ENCODE data around the gene HPN.

Gene HPN

GRCh38 chr19:34998777-34999497 lies 42.6 kb upstream of the HPN start:
- TF ChIP-seq ZBTB7A (IDR thresholded peaks at IDR 0.05; ENCODE audit: low read depth) (no peak), EP300 (IDR thresholded peaks at IDR 0.05; ENCODE audit: borderline replicate concordance) (no peak), TEAD4 (IDR thresholded peaks at IDR 0.05) (no peak)

- TF ChIP-seq TAF1 (IDR thresholded peaks at IDR 0.05; ENCODE audit: low read depth) (no peak; the same call in 1 of the 2 replicates), REST (IDR thresholded peaks at IDR 0.05; ENCODE audit: low read depth) (no peak), CREB1 (IDR thresholded peaks at IDR 0.05; ENCODE audit: low read depth) (peak; percentile 67), RAD21 (IDR thresholded peaks at IDR 0.05; ENCODE audit: low read depth) (no peak)
Measured at GRCh38 chr19:34999498-35000337, 41.8 kb upstream of the HPN start, which contains the start of gene GRAMD1A. GRAMD1A (plus strand) TSS chr19:35000323; CDS start chr19:35000479, 156 bp downstream.

- no peak for TF ChIP-seq YY1 (IDR thresholded peaks at IDR 0.05; ENCODE audit: low read depth)
- no peak for TF ChIP-seq TEAD4 (IDR thresholded peaks at IDR 0.05)
- no peak for TF ChIP-seq REST (IDR thresholded peaks at IDR 0.05; ENCODE audit: low read depth)
- no peak for TF ChIP-seq EP300 (IDR thresholded peaks at IDR 0.05; ENCODE audit: borderline replicate concordance)
- TF ChIP-seq TCF12 (IDR thresholded peaks at IDR 0.05; ENCODE audit: low read depth): no peak
- no peak for TF ChIP-seq NFIC (IDR thresholded peaks at IDR 0.05)
- no peak for TF ChIP-seq TAF1 (IDR thresholded peaks at IDR 0.05; ENCODE audit: low read depth)
- no peak for TF ChIP-seq ZBTB7A (IDR thresholded peaks at IDR 0.05; ENCODE audit: low read depth)
- no peak for TF ChIP-seq USF1 (IDR thresholded peaks at IDR 0.05)
- no peak for TF ChIP-seq RAD21 (IDR thresholded peaks at IDR 0.05; ENCODE audit: low read depth)
- no peak for TF ChIP-seq FOXM1 (IDR thresholded peaks at IDR 0.05; ENCODE audit: borderline replicate concordance, low read depth)
- no peak; the same call in 1 of the 2 replicates for TF ChIP-seq EGR1 (IDR thresholded peaks at IDR 0.05)
- TF ChIP-seq CREB1 (IDR thresholded peaks at IDR 0.05; ENCODE audit: low read depth): no peak
- TF ChIP-seq CEBPB (IDR thresholded peaks at IDR 0.05): no peak
- TF ChIP-seq MAX (IDR thresholded peaks at IDR 0.05): no peak; the same call in 1 of the 2 replicates
Measured at GRCh38 chr19:35000338-35000646, 41.2 kb upstream of the HPN start.

- TF ChIP-seq TCF12 (IDR thresholded peaks at IDR 0.05; ENCODE audit: low read depth) (no peak), USF1 (IDR thresholded peaks at IDR 0.05) (no peak), TEAD4 (IDR thresholded peaks at IDR 0.05) (no peak), NFIC (IDR thresholded peaks at IDR 0.05) (no peak), CREB1 (IDR thresholded peaks at IDR 0.05; ENCODE audit: low read depth) (no peak), ZBTB7A (IDR thresholded peaks at IDR 0.05; ENCODE audit: low read depth) (peak; percentile 43; the same call in 1 of the 2 replicates), MAX (IDR thresholded peaks at IDR 0.05) (0 out of 2 replicates have a peak, but pooled peaks have one; percentile 24), TAF1 (IDR thresholded peaks at IDR 0.05; ENCODE audit: low read depth) (0 out of 2 replicates have a peak, but pooled peaks have one; percentile 21), YY1 (IDR thresholded peaks at IDR 0.05; ENCODE audit: low read depth) (no peak), RAD21 (IDR thresholded peaks at IDR 0.05; ENCODE audit: low read depth) (no peak), FOXM1 (IDR thresholded peaks at IDR 0.05; ENCODE audit: borderline replicate concordance, low read depth) (no peak)
Measured at GRCh38 chr19:35000647-35001501, 40.6 kb upstream of the HPN start.

GRCh38 chr19:35002037-35002535 lies 39.4 kb upstream of the HPN start:
- TF ChIP-seq CEBPB (IDR thresholded peaks at IDR 0.05): no peak
- no peak for TF ChIP-seq EP300 (IDR thresholded peaks at IDR 0.05; ENCODE audit: borderline replicate concordance)
- no peak for TF ChIP-seq REST (IDR thresholded peaks at IDR 0.05; ENCODE audit: low read depth)
- TF ChIP-seq CREB1 (IDR thresholded peaks at IDR 0.05; ENCODE audit: low read depth): no peak
- TF ChIP-seq YY1 (IDR thresholded peaks at IDR 0.05; ENCODE audit: low read depth): no peak
- TF ChIP-seq NFIC (IDR thresholded peaks at IDR 0.05): no peak
- no peak for TF ChIP-seq EGR1 (IDR thresholded peaks at IDR 0.05)
- TF ChIP-seq TEAD4 (IDR thresholded peaks at IDR 0.05): no peak
- TF ChIP-seq TCF12 (IDR thresholded peaks at IDR 0.05; ENCODE audit: low read depth): no peak
- TF ChIP-seq USF1 (IDR thresholded peaks at IDR 0.05): no peak
- TF ChIP-seq MAX (IDR thresholded peaks at IDR 0.05): no peak

Data from Ishikawa (cell line).